HG02763 (cell line): ENCODE measurements around the gene METTL1.
A peak's percentile ranks its signal among the peaks of the same experiment; 100 is the strongest.
"Not testable (repeated sequence)": the region's sequence is repeated elsewhere in the genome, so short reads cannot be mapped to it uniquely, and the experiment has no call there.

Experiments
- ATAC-seq: cut with Tn5 transposase; IDR thresholded peaks from one replicate; pipeline ENCODE4 v1.9.1; 2021; ENCODE audit warnings: mild to moderate bottlenecking, moderate library complexity; ENCODE audit not compliant: unreplicated experiment

METTL1 gene

GRCh38 chr12:57797933-57798332 is 26.0 kb upstream of the METTL1 start:
- ATAC-seq = no peak

GRCh38 chr12:57796996-57797395 is 25.1 kb upstream of the METTL1 start:
- ATAC-seq = no peak

GRCh38 chr12:57795354-57795753 is 23.4 kb upstream of the METTL1 start:
- ATAC-seq = no peak

- ATAC-seq = no peak
These were observed 22.0 kb upstream of the METTL1 start for GRCh38 chr12:57793920-57794319.

- ATAC-seq = no peak
These were observed 12.0 kb upstream of the METTL1 start for GRCh38 chr12:57783861-57784260.

- no peak for ATAC-seq
These were observed 11.5 kb upstream of the METTL1 start for GRCh38 chr12:57783466-57783801.

GRCh38 chr12:57782608-57783465 is 10.9 kb upstream of the METTL1 start, which contains the start of gene TSFM:
TSS of gene TSFM (plus strand) at chr12:57782787. CDS start at chr12:57782802, 15 bp downstream.
- ATAC-seq = peak; percentile 91

- no peak for ATAC-seq
These were observed 10.3 kb upstream of the METTL1 start for GRCh38 chr12:57782243-57782607.

GRCh38 chr12:57781801-57782200 is 9.9 kb upstream of the METTL1 start:
- ATAC-seq = no peak

- ATAC-seq = no peak
These were observed 9.3 kb upstream of the METTL1 start for GRCh38 chr12:57781244-57781643.

- ATAC-seq = no peak
These were observed 8.5 kb upstream of the METTL1 start for GRCh38 chr12:57780284-57780897.

- ATAC-seq = no peak
These were observed 7.8 kb upstream of the METTL1 start for GRCh38 chr12:57779736-57780135.

GRCh38 chr12:57777911-57778310 is 6.0 kb upstream of the METTL1 start:
- ATAC-seq = no peak

GRCh38 chr12:57777367-57777766 is 5.5 kb upstream of the METTL1 start:
- ATAC-seq = no peak

GRCh38 chr12:57776247-57776587 is 4.3 kb upstream of the METTL1 start:
- no peak for ATAC-seq

GRCh38 chr12:57775563-57776246 is 3.8 kb upstream of the METTL1 start:
- no peak for ATAC-seq

- ATAC-seq = no peak
These were observed 3.1 kb upstream of the METTL1 start for GRCh38 chr12:57775044-57775443.

GRCh38 chr12:57774634-57775033 is 2.7 kb upstream of the METTL1 start:
- not testable (repeated sequence) for ATAC-seq

GRCh38 chr12:57772429-57773322 is 771 bp upstream of the METTL1 start, which contains the start of gene EEF1AKMT3:
TSS of gene EEF1AKMT3 (plus strand) at chr12:57772614. CDS start at chr12:57772725, 111 bp downstream.
- peak; percentile 28 for ATAC-seq

GRCh38 chr12:57771236-57771872 is 551 bp downstream of the METTL1 start:
- peak; percentile 67 for ATAC-seq
